ENCODE data around the gene ZNF891.

The ZNF891 gene

GRCh38 chr12:133130038-133130807, at the start of gene ZNF891, which contains the start of gene ZNF10:
ZNF891 (minus strand) TSS chr12:133130274; CDS start chr12:133121918, 8,356 bp downstream.
ZNF10 (plus strand) TSS chr12:133130627; CDS start chr12:133144493, 13,866 bp downstream.
- peak; percentile 94 for DNase-seq (ENCODE audit: low read depth)

- no peak for DNase-seq (ENCODE audit: low read depth)
Measured at GRCh38 chr12:133174901-133175300, 44.8 kb upstream of the ZNF891 start.

- DNase-seq (ENCODE audit: low read depth): no peak
Measured at GRCh38 chr12:133172491-133172890, 42.4 kb upstream of the ZNF891 start.

- no peak for DNase-seq (ENCODE audit: low read depth)
Measured at GRCh38 chr12:133165776-133166175, 35.7 kb upstream of the ZNF891 start.

GRCh38 chr12:133156125-133156690, 26.1 kb upstream of the ZNF891 start:
- DNase-seq (ENCODE audit: low read depth): no peak

- no peak for DNase-seq (ENCODE audit: low read depth)
Measured at GRCh38 chr12:133145981-133146380, 15.9 kb upstream of the ZNF891 start.

GRCh38 chr12:133135747-133136146, 5.7 kb upstream of the ZNF891 start:
- DNase-seq (ENCODE audit: low read depth): no peak

- DNase-seq (ENCODE audit: low read depth): peak; percentile 13
Measured at GRCh38 chr12:133130808-133131128, 694 bp upstream of the ZNF891 start.

GRCh38 chr12:133129368-133130037, 571 bp downstream of the ZNF891 start:
- no peak for DNase-seq (ENCODE audit: low read depth)

GRCh38 chr12:133124674-133125073, 5.4 kb downstream of the ZNF891 start:
- DNase-seq (ENCODE audit: low read depth): no peak

GRCh38 chr12:133120385-133121191, 9.5 kb downstream of the ZNF891 start:
- DNase-seq (ENCODE audit: low read depth): no peak

GRCh38 chr12:133108150-133108549, 21.9 kb downstream of the ZNF891 start:
- no peak for DNase-seq (ENCODE audit: low read depth)

- no peak for DNase-seq (ENCODE audit: low read depth)
Measured at GRCh38 chr12:133107121-133107520, 23.0 kb downstream of the ZNF891 start.

GRCh38 chr12:133106253-133106652, 23.8 kb downstream of the ZNF891 start:
- DNase-seq (ENCODE audit: low read depth): no peak

- DNase-seq (ENCODE audit: low read depth): no peak
Measured at GRCh38 chr12:133105620-133106019, 24.5 kb downstream of the ZNF891 start.

GRCh38 chr12:133083345-133083744, 46.7 kb downstream of the ZNF891 start:
- DNase-seq (ENCODE audit: low read depth): no peak

- no peak for DNase-seq (ENCODE audit: low read depth)
Measured at GRCh38 chr12:133081159-133081780, 48.8 kb downstream of the ZNF891 start.

- DNase-seq (ENCODE audit: low read depth): peak; percentile 91
Measured at GRCh38 chr12:133080368-133081158, 49.5 kb downstream of the ZNF891 start, which contains the start of gene ZNF140. ZNF140 (plus strand) TSS chr12:133080923; CDS start chr12:133081321, 398 bp downstream.

GRCh38 chr12:133080026-133080367, 50.1 kb downstream of the ZNF891 start:
- peak; percentile 93 for DNase-seq (ENCODE audit: low read depth)

- no peak for DNase-seq (ENCODE audit: low read depth)
Measured at GRCh38 chr12:133073836-133074235, 56.2 kb downstream of the ZNF891 start.

GRCh38 chr12:133063556-133063955, 66.5 kb downstream of the ZNF891 start:
- no peak for DNase-seq (ENCODE audit: low read depth)
